ENCODE measurements around the gene QKI. TPM values are rescaled to one million over a fixed set of nuclear protein-coding genes. Genes with fewer than 3 reads are reported as not detected.
"Not testable (repeated sequence)": the region's sequence is repeated elsewhere in the genome, so short reads cannot be mapped to it uniquely, and the experiment has no call there.

The QKI gene
- polyA plus RNA-seq, 6 donors from 2014 or later = 20.4 to 67.9 (median 26.6) TPM

- ATAC-seq (ENCODE audit: low read depth in 2 of 2) (no peak), DNase-seq (no peak)
- Mint-ChIP-seq H3K36me3 (no peaks in the 10 kb centered on the region), H3K27me3 (no peaks in the 10 kb centered on the region), H3K27ac (peak overlapping the region in 1 of 6 donors; percentile 11), H3K4me1 (peaks cover 40 to 66% (median 49%) of the 10 kb centered on the region in 3 donors), H3K4me3 (peak overlapping the region in 3 of 8 donors; percentile 16 to 73 (median 35)), H3K9me3 (no peaks in the 10 kb centered on the region)
Measured at GRCh38 chr6:163419413-163420288, 5.1 kb downstream of the QKI start.

DNA sequence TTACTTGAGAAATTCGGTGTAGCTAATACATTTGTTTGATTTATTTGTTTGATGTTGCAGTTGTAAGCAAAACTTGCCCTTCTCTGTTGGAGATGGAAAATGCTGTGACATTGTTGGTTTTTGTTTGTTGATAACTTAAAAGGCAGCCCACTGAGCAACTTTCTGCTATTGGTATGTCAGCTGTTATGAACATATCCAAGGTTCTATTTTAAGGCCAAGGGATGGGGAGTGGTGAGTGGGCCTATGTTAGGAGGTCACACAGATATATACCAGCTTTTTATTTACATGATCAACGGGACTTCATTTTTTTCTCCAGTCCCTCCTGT is 5.7 kb downstream of the QKI start:
- H3K27me3 Mint-ChIP-seq = no peaks in the 10 kb centered on the region
- ATAC-seq (ENCODE audit: low read depth in 2 of 2) (no peak), DNase-seq (no peak)
- no peaks in the 10 kb centered on the region for H3K36me3 Mint-ChIP-seq
- peak overlapping the region in 2 of 8 donors; percentile 35 to 52 for H3K4me3 Mint-ChIP-seq
- H3K27ac Mint-ChIP-seq = peak overlapping the region in 1 of 6 donors; percentile 63
- no peaks in the 10 kb centered on the region for H3K9me3 Mint-ChIP-seq
- peaks cover 45 to 72% (median 52%) of the 10 kb centered on the region in 3 donors for H3K4me1 Mint-ChIP-seq

GRCh38 chr6:163422550-163422949 is 8.0 kb downstream of the QKI start:
- Mint-ChIP-seq H3K36me3 (no peaks in the 10 kb centered on the region), H3K4me1 (peaks cover 39 to 63% (median 40%) of the 10 kb centered on the region in 3 donors), H3K9me3 (no peaks in the 10 kb centered on the region), H3K4me3 (no peak overlapping the region), H3K27me3 (no peaks in the 10 kb centered on the region), H3K27ac (peak overlapping the region in 1 of 6 donors; percentile 60)
- no peak for ATAC-seq (ENCODE audit: low read depth in 2 of 2)
- no peak for DNase-seq

GRCh38 chr6:163423696-163424095 is 9.2 kb downstream of the QKI start:
- H3K36me3 Mint-ChIP-seq = no peaks in the 10 kb centered on the region
- ATAC-seq (ENCODE audit: low read depth in 2 of 2) (no peak), DNase-seq (no peak)
- H3K4me3 Mint-ChIP-seq = no peak overlapping the region
- no peaks in the 10 kb centered on the region for H3K27me3 Mint-ChIP-seq
- no peaks in the 10 kb centered on the region for H3K9me3 Mint-ChIP-seq
- peaks cover 33 to 54% (median 35%) of the 10 kb centered on the region in 3 donors for H3K4me1 Mint-ChIP-seq
- H3K27ac Mint-ChIP-seq = no peak overlapping the region

DNA sequence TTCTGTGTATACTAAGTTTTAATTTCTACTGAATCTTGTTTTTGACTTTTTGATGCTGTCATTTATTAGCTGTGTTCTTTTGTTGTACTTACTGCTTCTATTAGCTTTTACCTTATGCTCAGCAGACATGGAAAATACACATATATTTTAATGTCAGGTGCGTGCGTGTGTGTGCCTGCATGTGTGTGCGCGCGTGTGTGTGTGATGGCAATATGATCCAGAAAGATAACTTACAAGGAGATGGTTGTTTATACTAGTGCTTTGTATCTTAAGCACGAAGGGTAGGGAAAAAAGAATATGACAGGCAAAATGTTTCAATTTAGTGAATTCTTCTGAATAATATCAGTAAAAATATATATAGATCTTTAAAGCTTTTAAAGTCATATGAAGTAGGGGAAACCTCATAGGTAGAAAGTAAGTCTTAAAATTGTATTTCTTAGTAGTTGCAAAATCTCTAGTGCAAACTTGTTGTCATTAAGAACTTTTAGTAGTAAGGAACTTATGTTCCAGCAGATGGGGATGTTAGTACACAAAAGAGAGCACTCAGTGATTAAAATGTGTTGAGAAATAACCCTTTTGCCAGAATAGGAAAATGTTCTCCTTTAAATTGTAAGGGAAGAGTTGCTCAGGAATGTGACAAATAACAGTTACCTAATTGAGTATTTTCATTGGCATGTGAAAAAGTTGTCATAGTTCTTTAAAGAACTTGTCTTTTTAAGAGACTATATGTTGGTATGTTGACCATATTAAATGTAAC is 13.2 kb downstream of the QKI start:
- Mint-ChIP-seq H3K4me3 (no peak overlapping the region), H3K27ac (peak overlapping the region in 1 of 6 donors; percentile 38), H3K9me3 (no peaks in the 10 kb centered on the region), H3K4me1 (peaks cover 38 to 51% (median 43%) of the 10 kb centered on the region in 3 donors), H3K27me3 (no peaks in the 10 kb centered on the region), H3K36me3 (no peaks in the 10 kb centered on the region)
- DNase-seq = peak; percentile 11
- ATAC-seq (ENCODE audit: low read depth in 2 of 2) = no peak

DNA sequence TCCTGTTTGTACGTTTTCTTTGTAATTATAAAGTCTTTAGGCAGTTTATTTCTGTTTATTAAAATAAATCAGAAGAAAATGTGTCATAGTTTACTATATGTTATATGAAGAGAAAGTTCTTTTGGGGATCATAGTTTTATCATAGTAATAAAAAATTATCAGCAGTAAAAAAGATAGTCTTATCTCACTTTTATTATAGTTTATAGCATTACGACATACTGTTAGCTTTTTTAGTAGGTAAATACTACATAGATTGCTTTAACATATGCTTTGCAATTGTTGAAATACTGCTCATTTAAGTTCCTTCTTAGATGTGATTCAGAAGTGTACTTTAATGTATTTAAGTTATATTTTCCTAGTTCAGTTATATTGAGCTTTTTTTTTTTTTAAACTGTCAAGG is 13.9 kb downstream of the QKI start:
- Mint-ChIP-seq H3K27me3 (no peaks in the 10 kb centered on the region), H3K27ac (peak overlapping the region in 1 of 6 donors; percentile 28), H3K9me3 (no peaks in the 10 kb centered on the region), H3K4me3 (no peak overlapping the region), H3K36me3 (no peaks in the 10 kb centered on the region), H3K4me1 (peaks cover 42 to 49% (median 42%) of the 10 kb centered on the region in 3 donors)
- DNase-seq (no peak), ATAC-seq (ENCODE audit: low read depth in 2 of 2) (no peak)

DNA sequence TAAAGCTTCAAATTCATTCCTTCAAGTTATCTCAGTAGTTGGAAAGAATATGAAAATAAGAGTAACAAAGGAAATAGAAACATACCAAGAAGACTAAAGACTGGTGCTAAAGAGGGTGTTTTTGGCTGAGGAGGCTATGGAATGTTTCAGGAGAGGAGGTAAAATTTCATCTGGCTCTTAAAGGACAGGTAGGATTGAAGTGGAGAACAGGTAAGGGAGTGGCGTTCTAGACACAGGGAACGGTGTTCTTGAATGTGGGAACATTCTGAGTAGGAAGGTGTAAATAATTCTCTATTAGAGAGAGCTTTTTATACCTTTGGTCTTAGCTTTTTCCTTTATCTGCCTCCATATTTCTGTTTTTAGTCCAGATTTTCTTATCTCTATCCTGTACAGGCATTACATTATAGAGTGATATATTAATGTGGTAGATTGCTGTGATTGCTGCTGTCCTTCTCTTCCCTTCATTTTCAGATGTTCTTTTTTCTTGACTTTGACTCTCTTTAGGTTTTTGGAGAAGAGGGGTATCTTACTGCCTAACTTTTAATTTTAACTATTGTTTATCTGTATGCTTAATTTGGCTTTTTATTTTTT is 15.4 kb downstream of the QKI start:
- Mint-ChIP-seq H3K36me3 (no peaks in the 10 kb centered on the region), H3K4me3 (no peak overlapping the region), H3K4me1 (peaks cover 37 to 44% (median 40%) of the 10 kb centered on the region in 3 donors), H3K27ac (peak overlapping the region in 1 of 6 donors; percentile 7), H3K9me3 (no peaks in the 10 kb centered on the region), H3K27me3 (no peaks in the 10 kb centered on the region)
- ATAC-seq (ENCODE audit: low read depth in 2 of 2) = no peak
- DNase-seq = no peak

- H3K4me1 Mint-ChIP-seq = peaks cover 39 to 49% (median 48%) of the 10 kb centered on the region in 3 donors
- peaks cover 0 to 4% (median 0%) of the 10 kb centered on the region in 7 donors for H3K9me3 Mint-ChIP-seq
- no peaks in the 10 kb centered on the region for H3K36me3 Mint-ChIP-seq
- H3K27ac Mint-ChIP-seq = peak overlapping the region in 1 of 6 donors; percentile 54
- no peaks in the 10 kb centered on the region for H3K27me3 Mint-ChIP-seq
- H3K4me3 Mint-ChIP-seq = no peak overlapping the region
- ATAC-seq (ENCODE audit: low read depth in 2 of 2) (no peak), DNase-seq (no peak)
Measured at GRCh38 chr6:163432300-163432699, 17.8 kb downstream of the QKI start.

GRCh38 chr6:163433486-163433885 is 19.0 kb downstream of the QKI start:
- ATAC-seq (ENCODE audit: low read depth in 2 of 2); H3K27ac Mint-ChIP-seq: not testable (repeated sequence)

DNA sequence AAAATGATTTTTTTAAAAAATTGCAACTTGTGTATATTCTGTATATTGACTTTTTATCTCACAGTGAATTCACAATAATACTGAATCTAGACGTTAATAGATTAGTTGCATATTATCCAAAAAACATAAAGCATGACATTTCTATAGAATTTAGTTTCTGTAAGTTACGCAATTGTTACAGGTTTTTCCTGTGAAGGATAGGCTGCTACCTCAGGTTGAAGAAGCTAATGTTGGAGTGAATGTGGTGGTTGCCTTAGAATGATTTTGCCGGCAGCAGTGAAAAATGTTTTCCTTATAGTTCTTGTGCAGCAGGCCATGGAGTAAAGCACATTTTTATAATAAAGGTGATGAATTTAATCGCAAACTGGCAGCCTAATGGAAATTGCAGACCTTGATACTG is 20.5 kb downstream of the QKI start:
- H3K4me1 Mint-ChIP-seq = peaks cover 38 to 61% (median 58%) of the 10 kb centered on the region in 3 donors
- no peaks in the 10 kb centered on the region for H3K27me3 Mint-ChIP-seq
- peaks cover 0 to 4% (median 0%) of the 10 kb centered on the region in 7 donors for H3K9me3 Mint-ChIP-seq
- H3K27ac Mint-ChIP-seq = peak overlapping the region in 1 of 6 donors; percentile 9
- ATAC-seq (ENCODE audit: low read depth in 2 of 2) (no peak), DNase-seq (no peak)
- no peak overlapping the region for H3K4me3 Mint-ChIP-seq
- H3K36me3 Mint-ChIP-seq = peaks cover 0 to 4% of the 10 kb centered on the region in 2 donors

More at GRCh38 chr6:163433486-163433885, 19.0 kb downstream of the QKI start:
- not testable (repeated sequence) for H3K36me3 Mint-ChIP-seq, H3K9me3 Mint-ChIP-seq, H3K27me3 Mint-ChIP-seq, H3K4me3 Mint-ChIP-seq, DNase-seq
- H3K4me1 Mint-ChIP-seq = peaks cover 39 to 58% (median 55%) of the 10 kb centered on the region in 3 donors

GRCh38 chr6:163436843-163437242 is 22.3 kb downstream of the QKI start:
- peak overlapping the region in 3 of 8 donors; percentile 10 to 67 (median 55) for H3K4me3 Mint-ChIP-seq
- H3K4me1 Mint-ChIP-seq = peaks cover 44 to 60% (median 59%) of the 10 kb centered on the region in 3 donors
- H3K36me3 Mint-ChIP-seq = peaks cover 0 to 7% of the 10 kb centered on the region in 2 donors
- ATAC-seq (ENCODE audit: low read depth in 2 of 2) = no peak
- peaks cover 0 to 4% (median 0%) of the 10 kb centered on the region in 7 donors for H3K9me3 Mint-ChIP-seq
- H3K27me3 Mint-ChIP-seq = no peaks in the 10 kb centered on the region
- peak overlapping the region in 2 of 6 donors; percentile 54 to 69 for H3K27ac Mint-ChIP-seq
- DNase-seq = no peak

DNA sequence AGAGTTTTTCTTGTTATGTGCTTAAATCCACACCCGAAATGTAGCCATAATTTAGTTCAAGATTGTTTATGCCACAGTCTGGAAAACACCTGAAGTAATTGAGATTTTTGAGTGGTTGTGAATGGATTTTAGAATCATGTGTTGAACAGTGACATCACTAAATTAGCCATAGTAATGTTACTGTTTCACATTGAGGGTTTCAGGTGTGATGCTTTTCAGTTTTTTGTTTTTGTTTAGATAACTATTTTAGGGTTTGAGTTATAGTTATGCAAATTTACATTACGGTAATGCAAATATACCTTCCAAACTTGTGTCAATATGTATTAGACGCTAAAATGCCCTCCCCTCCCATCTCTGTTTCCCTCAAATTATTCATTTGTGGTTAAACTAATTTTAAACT is 22.9 kb downstream of the QKI start:
- Mint-ChIP-seq H3K9me3 (peaks cover 0 to 4% (median 0%) of the 10 kb centered on the region in 7 donors), H3K27me3 (no peaks in the 10 kb centered on the region), H3K4me3 (peak overlapping the region in 1 of 8 donors; percentile 3), H3K27ac (no peak overlapping the region), H3K36me3 (peaks cover 0 to 7% of the 10 kb centered on the region in 2 donors), H3K4me1 (peaks cover 46 to 63% (median 62%) of the 10 kb centered on the region in 3 donors)
- ATAC-seq (ENCODE audit: low read depth in 2 of 2) (no peak), DNase-seq (no peak)

- DNase-seq (no peak), ATAC-seq (ENCODE audit: low read depth in 2 of 2) (no peak)
- H3K27ac Mint-ChIP-seq = no peak overlapping the region
- H3K4me1 Mint-ChIP-seq = peaks cover 41 to 61% (median 59%) of the 10 kb centered on the region in 3 donors
- no peaks in the 10 kb centered on the region for H3K27me3 Mint-ChIP-seq
- no peak overlapping the region for H3K4me3 Mint-ChIP-seq
- peaks cover 0 to 7% of the 10 kb centered on the region in 2 donors for H3K36me3 Mint-ChIP-seq
- H3K9me3 Mint-ChIP-seq = peaks cover 0 to 4% (median 0%) of the 10 kb centered on the region in 7 donors
Measured at GRCh38 chr6:163438298-163438939, 23.9 kb downstream of the QKI start.

Data from naive B cell (primary cell).